Panc1 (cell line): ENCODE results near the gene WFDC10A.

ENCODE experiments used
- CTCF ChIP-seq: fragments of 450-650 bp; IDR thresholded peaks from 2 replicates; pipeline ENCODE4 v1.5.1; 2017; ENCODE audit warnings: mild to moderate bottlenecking
- POLR2AphosphoS5 ChIP-seq: IDR thresholded peaks from 2 replicates; pipeline ENCODE4 v1.6.1; 2012; ENCODE audit warnings: mild to moderate bottlenecking, low read depth, low read length, moderate library complexity
- REST ChIP-seq, 2 experiments: IDR thresholded peaks; 2 replicates each; pipeline ENCODE4 v1.6.1; 2011 to 2012; ENCODE audit warnings: low read depth in 2 of 2, control low read depth in 1 of 2, low read length in 1 of 2, mild to moderate bottlenecking in 1 of 2, moderate library complexity in 1 of 2; ENCODE audit not compliant: insufficient read depth in 1 of 2
- SIN3A ChIP-seq: IDR thresholded peaks from 2 replicates; pipeline ENCODE4 v1.6.1; 2012; ENCODE audit warnings: low read depth, mild to moderate bottlenecking, low read length, moderate library complexity, borderline replicate concordance; ENCODE audit not compliant: insufficient read depth
- TCF7L2 ChIP-seq: IDR thresholded peaks from 2 replicates; pipeline ENCODE4 v1.6.1; 2011; ENCODE audit warnings: mild to moderate bottlenecking, low read depth, low read length, inconsistent platforms

GRCh38 chr20:45629496-45630100, at the start of gene WFDC10A:
- TF ChIP-seq CTCF, result peak; percentile 85
- no peak for TF ChIP-seq POLR2AphosphoS5
- no peak for TF ChIP-seq TCF7L2
- no peak for TF ChIP-seq SIN3A
- TF ChIP-seq REST (IDR thresholded peaks at IDR 0.05; ENCODE audit: insufficient read depth in 1 of 2, low read depth in 2 of 2, low read length in 1 of 2), result no peak
